HCT116 (cell line): Measurements from ENCODE around the gene ACTRT2. TPM values are rescaled to one million over a fixed set of nuclear protein-coding genes. Genes with fewer than 3 reads are reported as not detected.

Source experiments
- ATAC-seq: fragments of 200-7000 bp; cut with Tn5 transposase; 2 replicates; pipeline ENCODE4 v1.9.1; 2020; ENCODE audit warnings: mild to moderate bottlenecking, moderate library complexity
- BruUV-seq: library from RNA; stranded (reverse); fragments of 400-500 nt; replicated peaks from 2 replicates; lab custom pipeline; 2021; lab: Mats Ljungman, UMichigan
- CTCF ChIA-PET: fragments of 300-600 bp; sonication (Branson Sonifier 250); formaldehyde crosslinking; loops from one replicate; lab custom pipeline; 2021; ENCODE audit warnings: antibody characterized with exemption; lab: Charles Lee
- POLR2A ChIA-PET: fragments of 300-600, 350-600 bp; sonication (Branson Sonifier 250); formaldehyde crosslinking; loops from one replicate; lab custom pipeline; 2021; ENCODE audit warnings: antibody characterized with exemption; lab: Charles Lee
- RAD21 ChIA-PET, 2 experiments: fragments of 300-600 bp; sonication (Branson Sonifier 250); formaldehyde crosslinking; loops; one replicate each; lab custom pipeline; 2023; ENCODE audit warnings: low total read pairs in 2 of 2; ENCODE audit not compliant: uncharacterized antibody in 2 of 2, unreplicated experiment in 2 of 2, low non-redundant PET in 1 of 2; lab: Charles Lee
- DNase-seq: peaks from one replicate; pipeline ENCODE4 v3.0.0-alpha.2; 2010; ENCODE audit warnings: low read depth, low spot score
- H2AFZ ChIP-seq: fragments of 200-600 bp; shearing (Covaris generic), sonication (generic); 2 replicates; pipeline ENCODE4 v1.6.1; 2017; ENCODE audit warnings: low read depth, mixed run types, mixed read lengths, antibody characterized with exemption, low read length; ENCODE audit not compliant: poor library complexity, severe bottlenecking
- H3K27ac ChIP-seq: 2 replicates; pipeline ENCODE4 v1.5.1; 2012; ENCODE audit warnings: low read depth, low read length
- H3K27me3 ChIP-seq: fragments of 200-600 bp; sonication (generic); 2 replicates; pipeline ENCODE4 v1.6.1; 2016; ENCODE audit warnings: mixed run types, low read length, mixed read lengths; ENCODE audit not compliant: insufficient read depth
- H3K36me3 ChIP-seq, 2 experiments: fragments of 200-500 bp in 1 of 2; fragments of 200-600 bp in 1 of 2; sonication (Bioruptor generic) in 1 of 2; sonication (generic) in 1 of 2; 2 replicates each; pipeline versions ENCODE4 v1.5.1 to v1.6.1; 2014 to 2016; ENCODE audit warnings: low read length in 2 of 2, inconsistent platforms in 1 of 2, mixed read lengths in 1 of 2, mixed run types in 1 of 2; ENCODE audit not compliant: insufficient read depth in 2 of 2, control insufficient read depth in 1 of 2
- H3K4me1 ChIP-seq, 2 experiments: fragments of 200-600 bp in 1 of 2; sonication (generic) in 1 of 2; 2 replicates each; pipeline versions ENCODE4 v1.5.1 to v1.6.1; 2012 to 2017; ENCODE audit warnings: low read length in 2 of 2, inconsistent platforms in 1 of 2, mild to moderate bottlenecking in 1 of 2, mixed read lengths in 1 of 2, mixed run types in 1 of 2, moderate library complexity in 1 of 2; ENCODE audit not compliant: insufficient read depth in 2 of 2, control insufficient read depth in 1 of 2
- H3K4me2 ChIP-seq: fragments of 200-600 bp; sonication (generic); 2 replicates; pipeline ENCODE4 v1.6.1; 2017; ENCODE audit warnings: mixed run types, low read length, mixed read lengths
- H3K4me3 ChIP-seq, 2 experiments: fragments of 200-600 bp in 1 of 2; sonication (generic) in 1 of 2; replicated peaks in 1 of 2; 2 replicates each; pipeline ENCODE4 v1.5.1; 2011 to 2016; ENCODE audit warnings: low read length in 2 of 2, control low read depth in 1 of 2, low read depth in 1 of 2, mild to moderate bottlenecking in 1 of 2, mixed read lengths in 1 of 2, mixed run types in 1 of 2
- H3K79me2 ChIP-seq: fragments of 200-600 bp; sonication (generic); 2 replicates; pipeline ENCODE4 v1.6.1; 2017; ENCODE audit warnings: mild to moderate bottlenecking, mixed run types, low read length, moderate library complexity, mixed read lengths; ENCODE audit not compliant: insufficient read depth
- H3K9ac ChIP-seq: fragments of 200-600 bp; sonication (generic); 2 replicates; pipeline ENCODE4 v1.6.1; 2016; ENCODE audit warnings: low read length, mixed read lengths
- H3K9me2 ChIP-seq: fragments of 200-600 bp; sonication (generic), shearing (Covaris generic); 2 replicates; pipeline ENCODE4 v1.6.1; 2017; ENCODE audit warnings: mixed run types, mild to moderate bottlenecking, moderate library complexity; ENCODE audit not compliant: insufficient read depth
- H3K9me3 ChIP-seq, 2 experiments: fragments of 200-500 bp in 1 of 2; fragments of 200-600 bp in 1 of 2; sonication (Bioruptor generic) in 1 of 2; sonication (generic) in 1 of 2; 2 replicates each; pipeline ENCODE4 v1.6.1; 2014 to 2017; ENCODE audit warnings: low read length in 2 of 2, mixed read lengths in 2 of 2, inconsistent platforms in 1 of 2, low read depth in 1 of 2, mild to moderate bottlenecking in 1 of 2, mixed run types in 1 of 2, moderate library complexity in 1 of 2; ENCODE audit not compliant: control insufficient read depth in 1 of 2, insufficient read depth in 1 of 2
- H4K20me1 ChIP-seq: fragments of 200-600 bp; sonication (generic), shearing (Covaris generic); 2 replicates; pipeline ENCODE4 v1.6.1; 2017; ENCODE audit warnings: mixed run types, mild to moderate bottlenecking, moderate library complexity; ENCODE audit not compliant: insufficient read depth
- EGR1 ChIP-seq: IDR thresholded peaks from 2 replicates; pipeline ENCODE4 v1.6.1; 2012; ENCODE audit warnings: low read depth
- EZH2 ChIP-seq: fragments of 200-600 bp; sonication (generic); IDR thresholded peaks from 2 replicates; pipeline ENCODE4 v1.6.1; 2017; ENCODE audit warnings: antibody characterized with exemption, mixed run types
- SP1 ChIP-seq: IDR thresholded peaks from 2 replicates; pipeline ENCODE4 v1.6.1; 2012; ENCODE audit warnings: low read depth
- SRF ChIP-seq: IDR thresholded peaks from 2 replicates; pipeline ENCODE4 v1.6.1; 2012; ENCODE audit warnings: low read depth
- ZFX ChIP-seq: fragments of 450-650 bp; IDR thresholded peaks from 2 replicates; pipeline ENCODE4 v1.6.1; 2017
- intact Hi-C: fragments of 100-400 bp; cut with micrococcal nuclease; formaldehyde crosslinking; loops from 2 replicates; pipeline ENCODE4 v1.10.0; 2022
- total RNA-seq: library from RNA; stranded (reverse); gene quantifications from one replicate; pipeline ENCODE4 v1.2.1, GENCODE V29; 2021; ENCODE audit not compliant: unreplicated experiment
- TF ChIP-seq, protein P1 (sequence below), 3 experiments: fragments of 200-600 bp in 1 of 3; sonication (generic) in 1 of 3; IDR thresholded peaks in 2 of 3; conservative IDR thresholded peaks in 1 of 3; 2 replicates each; pipeline ENCODE4 v1.5.1; 2012 to 2017; ENCODE audit warnings: low read depth in 2 of 3, low read length in 2 of 3, antibody characterized with exemption in 1 of 3, borderline replicate concordance in 1 of 3, control low read depth in 1 of 3, mild to moderate bottlenecking in 1 of 3, mixed read lengths in 1 of 3, mixed run types in 1 of 3, moderate library complexity in 1 of 3; ENCODE audit not compliant: insufficient read depth in 1 of 3

ACTRT2 gene
- total RNA-seq, 1 experiment from 2014 or later: not detected

DNA sequence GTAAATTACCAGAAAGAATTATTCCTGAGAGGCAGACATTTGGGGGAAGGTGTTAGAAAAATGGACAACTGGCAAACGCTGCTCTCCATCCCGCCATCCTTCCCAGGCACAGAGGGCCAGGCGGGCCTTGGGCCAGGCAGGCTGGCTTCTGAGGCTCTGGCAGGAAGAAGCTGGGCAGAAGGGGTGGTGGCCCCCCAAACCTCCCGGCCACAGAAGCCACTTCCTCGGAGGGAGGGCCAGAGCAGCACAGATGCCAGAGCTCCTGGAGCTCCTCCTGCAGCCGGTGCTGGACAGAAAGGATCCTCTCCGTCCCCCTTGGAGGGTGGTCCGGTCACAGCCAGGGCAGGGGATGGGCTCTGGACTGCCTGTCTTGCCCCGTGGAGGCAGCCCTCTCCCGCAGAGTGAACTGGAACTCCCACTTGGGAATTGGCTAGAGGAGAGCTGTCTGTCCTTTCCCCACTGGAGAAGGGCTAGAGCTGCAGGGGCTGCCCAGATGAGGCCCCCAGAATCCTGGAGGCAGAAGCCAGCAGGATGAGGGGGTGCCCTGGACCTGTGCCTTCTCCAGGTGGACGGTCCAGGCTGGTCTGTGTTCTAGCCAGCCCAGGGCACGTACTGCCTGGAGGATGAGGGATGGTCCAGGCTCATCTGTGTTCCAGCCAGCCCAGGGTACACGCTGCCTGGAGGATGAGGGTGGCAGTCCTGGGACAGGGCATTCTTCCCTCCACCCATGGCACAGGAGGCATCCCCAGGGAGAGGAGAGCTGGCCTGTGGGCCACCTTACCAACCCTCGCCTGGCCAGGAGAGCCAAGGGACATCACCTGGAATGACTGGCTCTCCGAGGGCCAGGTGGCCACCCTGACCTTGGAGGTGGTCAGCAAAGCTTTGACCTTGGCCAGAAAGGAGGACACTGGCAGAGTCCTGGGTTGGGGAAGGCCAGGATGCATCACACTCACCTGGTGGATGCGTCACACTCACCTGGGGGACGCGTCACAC is 47.4 kb upstream of the ACTRT2 start:
- H3K9me3 ChIP-seq: no peaks in the 10 kb centered on the region
- TF ChIP-seq ZFX (no peak), EZH2 (no peak), EGR1 (no peak), SRF (no peak), SP1 (no peak)
- TF ChIP-seq, protein P1, sequence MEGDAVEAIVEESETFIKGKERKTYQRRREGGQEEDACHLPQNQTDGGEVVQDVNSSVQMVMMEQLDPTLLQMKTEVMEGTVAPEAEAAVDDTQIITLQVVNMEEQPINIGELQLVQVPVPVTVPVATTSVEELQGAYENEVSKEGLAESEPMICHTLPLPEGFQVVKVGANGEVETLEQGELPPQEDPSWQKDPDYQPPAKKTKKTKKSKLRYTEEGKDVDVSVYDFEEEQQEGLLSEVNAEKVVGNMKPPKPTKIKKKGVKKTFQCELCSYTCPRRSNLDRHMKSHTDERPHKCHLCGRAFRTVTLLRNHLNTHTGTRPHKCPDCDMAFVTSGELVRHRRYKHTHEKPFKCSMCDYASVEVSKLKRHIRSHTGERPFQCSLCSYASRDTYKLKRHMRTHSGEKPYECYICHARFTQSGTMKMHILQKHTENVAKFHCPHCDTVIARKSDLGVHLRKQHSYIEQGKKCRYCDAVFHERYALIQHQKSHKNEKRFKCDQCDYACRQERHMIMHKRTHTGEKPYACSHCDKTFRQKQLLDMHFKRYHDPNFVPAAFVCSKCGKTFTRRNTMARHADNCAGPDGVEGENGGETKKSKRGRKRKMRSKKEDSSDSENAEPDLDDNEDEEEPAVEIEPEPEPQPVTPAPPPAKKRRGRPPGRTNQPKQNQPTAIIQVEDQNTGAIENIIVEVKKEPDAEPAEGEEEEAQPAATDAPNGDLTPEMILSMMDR (IDR thresholded peaks at IDR 0.05 in 2 of 3, conservative IDR thresholded peaks at IDR 0.05 in 1 of 3; ENCODE audit: borderline replicate concordance in 1 of 3, insufficient read depth in 1 of 3, low read depth in 2 of 3, low read length in 2 of 3): no peak
- no peak overlapping the region for H3K4me2 ChIP-seq
- RAD21 ChIA-PET: no interaction called here
- no peaks in the 10 kb centered on the region for H3K79me2 ChIP-seq
- H3K9ac ChIP-seq: no peak overlapping the region
- H3K4me1 ChIP-seq: no peaks in the 10 kb centered on the region
- DNase-seq (no peak), ATAC-seq (no peak)
- intact Hi-C loops: no loop called here
- no peaks in the 10 kb centered on the region for H4K20me1 ChIP-seq
- no TSS peak for BruUV-seq
- CTCF ChIA-PET: no interaction called here
- H3K27ac ChIP-seq: no peak overlapping the region
- H3K4me3 ChIP-seq: no peak overlapping the region
- POLR2A ChIA-PET: no interaction called here
- H3K9me2 ChIP-seq: no peaks in the 10 kb centered on the region
- no peaks in the 10 kb centered on the region for H3K36me3 ChIP-seq
- H3K27me3 ChIP-seq: no peaks in the 10 kb centered on the region
- H2AFZ ChIP-seq: no peak overlapping the region
